COLO829 (cell line): Measurements from ENCODE around the gene RBM15.

Experiments used
- DNase-seq: peaks from one replicate; pipeline ENCODE4 v3.0.0; 2012; ENCODE audit warnings: low spot score

The RBM15 gene

GRCh38 chr1:110321846-110322245, 17.3 kb upstream of the RBM15 start:
- no peak for DNase-seq

GRCh38 chr1:110324667-110325066, 14.5 kb upstream of the RBM15 start:
- DNase-seq: no peak

GRCh38 chr1:110326826-110327225, 12.4 kb upstream of the RBM15 start:
- DNase-seq: no peak

- DNase-seq: no peak
Measured at GRCh38 chr1:110328274-110328673, 10.9 kb upstream of the RBM15 start.

GRCh38 chr1:110328700-110329099, 10.5 kb upstream of the RBM15 start:
- DNase-seq: no peak

GRCh38 chr1:110335265-110335664, 3.9 kb upstream of the RBM15 start:
- no peak for DNase-seq

- no peak for DNase-seq
Measured at GRCh38 chr1:110336300-110337039, 2.7 kb upstream of the RBM15 start.

GRCh38 chr1:110337704-110338308, 1.4 kb upstream of the RBM15 start:
- DNase-seq: no peak

GRCh38 chr1:110338309-110338885, 780 bp upstream of the RBM15 start:
- DNase-seq: peak; percentile 49

GRCh38 chr1:110339407-110340206, 430 bp downstream of the RBM15 start:
- DNase-seq: no peak

GRCh38 chr1:110340207-110340468, 961 bp downstream of the RBM15 start:
- no peak for DNase-seq

- no peak for DNase-seq
Measured at GRCh38 chr1:110341146-110341871, 2.1 kb downstream of the RBM15 start.

- DNase-seq: no peak
Measured at GRCh38 chr1:110341872-110342331, 2.7 kb downstream of the RBM15 start.

GRCh38 chr1:110343249-110343648, 4.1 kb downstream of the RBM15 start:
- no peak for DNase-seq

GRCh38 chr1:110344152-110344551, 5.0 kb downstream of the RBM15 start:
- DNase-seq: no peak

- no peak for DNase-seq
Measured at GRCh38 chr1:110345480-110345879, 6.3 kb downstream of the RBM15 start.

- DNase-seq: no peak
Measured at GRCh38 chr1:110346690-110347089, 7.5 kb downstream of the RBM15 start.

- DNase-seq: no peak
Measured at GRCh38 chr1:110347182-110347893, 8.2 kb downstream of the RBM15 start.

- DNase-seq: no peak
Measured at GRCh38 chr1:110348050-110348449, 8.9 kb downstream of the RBM15 start.

GRCh38 chr1:110348771-110349170, 9.6 kb downstream of the RBM15 start:
- no peak for DNase-seq

GRCh38 chr1:110350360-110350759, 11.2 kb downstream of the RBM15 start:
- DNase-seq: no peak

GRCh38 chr1:110355321-110355720, 16.1 kb downstream of the RBM15 start:
- no peak for DNase-seq
